Skin epidermis (tissue), 12 donors: Measurements from ENCODE around the gene EVC.

Experiments
- H3K27ac ChIP-seq, 21 experiments: fragments of 200-600 bp; sonication (generic) in 11 of 21; one replicate each; pipeline ENCODE4 v1.5.0; 2020; ENCODE audit warnings: mild to moderate bottlenecking in 3 of 21, inconsistent platforms in 2 of 21, moderate library complexity in 2 of 21
- H3K4me3 ChIP-seq, 7 experiments: fragments of 200-600 bp; sonication (generic) in 2 of 7; one replicate each; pipeline ENCODE4 v1.5.0; 2020; ENCODE audit warnings: inconsistent platforms in 2 of 7, mild to moderate bottlenecking in 2 of 7, moderate library complexity in 1 of 7

EVC gene

DNA sequence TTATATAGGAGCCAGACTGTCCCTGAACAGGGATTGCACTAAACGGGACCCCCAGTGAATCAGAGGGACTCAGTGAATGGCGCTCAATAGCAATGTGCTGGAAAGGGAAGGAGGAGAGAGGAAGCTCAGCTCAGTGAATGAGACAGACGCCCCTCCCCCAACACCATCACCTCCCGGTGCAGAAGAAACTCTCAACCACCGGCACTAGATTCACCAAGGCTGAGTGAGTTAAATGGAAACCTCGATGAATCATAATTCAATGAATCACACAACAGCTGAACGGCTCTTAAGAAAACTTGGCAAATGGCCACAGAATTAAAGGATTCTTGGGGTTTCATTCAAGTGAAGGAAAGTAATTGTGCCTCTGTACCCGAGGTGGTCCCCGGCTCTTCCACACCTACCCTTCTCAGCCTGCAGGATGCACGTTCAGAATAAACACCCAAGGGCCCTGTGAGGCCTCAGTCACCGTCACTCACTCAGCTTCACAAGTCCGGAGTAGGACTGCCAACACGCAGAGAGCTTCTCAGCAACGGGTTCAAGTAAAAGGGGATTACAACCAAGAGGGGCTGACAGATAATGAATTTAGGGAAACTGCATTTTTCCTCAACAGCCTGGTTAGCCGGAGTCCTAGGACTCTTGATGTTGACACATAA is 152.6 kb downstream of the EVC start:
- Histone ChIP-seq H3K27ac (no peak overlapping the region), H3K4me3 (no peak overlapping the region)
